HCT116 (cell line): ENCODE results near the gene PRRX1. TPM values are rescaled to one million over a fixed set of nuclear protein-coding genes. Genes with fewer than 3 reads are reported as not detected.

ENCODE experiments used
- ATAC-seq: fragments of 200-7000 bp; cut with Tn5 transposase; 2 replicates; pipeline ENCODE4 v1.9.1; 2020; ENCODE audit warnings: mild to moderate bottlenecking, moderate library complexity
- BruUV-seq: library from RNA; stranded (reverse); fragments of 400-500 nt; replicated peaks from 2 replicates; lab custom pipeline; 2021; lab: Mats Ljungman, UMichigan
- CTCF ChIA-PET: fragments of 300-600 bp; sonication (Branson Sonifier 250); formaldehyde crosslinking; loops from one replicate; lab custom pipeline; 2021; ENCODE audit warnings: antibody characterized with exemption; lab: Charles Lee
- POLR2A ChIA-PET: fragments of 300-600, 350-600 bp; sonication (Branson Sonifier 250); formaldehyde crosslinking; loops from one replicate; lab custom pipeline; 2021; ENCODE audit warnings: antibody characterized with exemption; lab: Charles Lee
- RAD21 ChIA-PET, 2 experiments: fragments of 300-600 bp; sonication (Branson Sonifier 250); formaldehyde crosslinking; loops; one replicate each; lab custom pipeline; 2023; ENCODE audit warnings: low total read pairs in 2 of 2; ENCODE audit not compliant: uncharacterized antibody in 2 of 2, unreplicated experiment in 2 of 2, low non-redundant PET in 1 of 2; lab: Charles Lee
- DNase-seq: peaks from one replicate; pipeline ENCODE4 v3.0.0-alpha.2; 2010; ENCODE audit warnings: low read depth, low spot score
- H2AFZ ChIP-seq: fragments of 200-600 bp; shearing (Covaris generic), sonication (generic); 2 replicates; pipeline ENCODE4 v1.6.1; 2017; ENCODE audit warnings: low read depth, mixed run types, mixed read lengths, antibody characterized with exemption, low read length; ENCODE audit not compliant: poor library complexity, severe bottlenecking
- H3K27ac ChIP-seq: 2 replicates; pipeline ENCODE4 v1.5.1; 2012; ENCODE audit warnings: low read depth, low read length
- H3K27me3 ChIP-seq: fragments of 200-600 bp; sonication (generic); 2 replicates; pipeline ENCODE4 v1.6.1; 2016; ENCODE audit warnings: mixed run types, low read length, mixed read lengths; ENCODE audit not compliant: insufficient read depth
- H3K36me3 ChIP-seq, 2 experiments: fragments of 200-500 bp in 1 of 2; fragments of 200-600 bp in 1 of 2; sonication (Bioruptor generic) in 1 of 2; sonication (generic) in 1 of 2; 2 replicates each; pipeline versions ENCODE4 v1.5.1 to v1.6.1; 2014 to 2016; ENCODE audit warnings: low read length in 2 of 2, inconsistent platforms in 1 of 2, mixed read lengths in 1 of 2, mixed run types in 1 of 2; ENCODE audit not compliant: insufficient read depth in 2 of 2, control insufficient read depth in 1 of 2
- H3K4me1 ChIP-seq, 2 experiments: fragments of 200-600 bp in 1 of 2; sonication (generic) in 1 of 2; 2 replicates each; pipeline versions ENCODE4 v1.5.1 to v1.6.1; 2012 to 2017; ENCODE audit warnings: low read length in 2 of 2, inconsistent platforms in 1 of 2, mild to moderate bottlenecking in 1 of 2, mixed read lengths in 1 of 2, mixed run types in 1 of 2, moderate library complexity in 1 of 2; ENCODE audit not compliant: insufficient read depth in 2 of 2, control insufficient read depth in 1 of 2
- H3K4me2 ChIP-seq: fragments of 200-600 bp; sonication (generic); 2 replicates; pipeline ENCODE4 v1.6.1; 2017; ENCODE audit warnings: mixed run types, low read length, mixed read lengths
- H3K4me3 ChIP-seq, 2 experiments: fragments of 200-600 bp in 1 of 2; sonication (generic) in 1 of 2; replicated peaks in 1 of 2; 2 replicates each; pipeline ENCODE4 v1.5.1; 2011 to 2016; ENCODE audit warnings: low read length in 2 of 2, control low read depth in 1 of 2, low read depth in 1 of 2, mild to moderate bottlenecking in 1 of 2, mixed read lengths in 1 of 2, mixed run types in 1 of 2
- H3K79me2 ChIP-seq: fragments of 200-600 bp; sonication (generic); 2 replicates; pipeline ENCODE4 v1.6.1; 2017; ENCODE audit warnings: mild to moderate bottlenecking, mixed run types, low read length, moderate library complexity, mixed read lengths; ENCODE audit not compliant: insufficient read depth
- H3K9ac ChIP-seq: fragments of 200-600 bp; sonication (generic); 2 replicates; pipeline ENCODE4 v1.6.1; 2016; ENCODE audit warnings: low read length, mixed read lengths
- H3K9me2 ChIP-seq: fragments of 200-600 bp; sonication (generic), shearing (Covaris generic); 2 replicates; pipeline ENCODE4 v1.6.1; 2017; ENCODE audit warnings: mixed run types, mild to moderate bottlenecking, moderate library complexity; ENCODE audit not compliant: insufficient read depth
- H3K9me3 ChIP-seq, 2 experiments: fragments of 200-500 bp in 1 of 2; fragments of 200-600 bp in 1 of 2; sonication (Bioruptor generic) in 1 of 2; sonication (generic) in 1 of 2; 2 replicates each; pipeline ENCODE4 v1.6.1; 2014 to 2017; ENCODE audit warnings: low read length in 2 of 2, mixed read lengths in 2 of 2, inconsistent platforms in 1 of 2, low read depth in 1 of 2, mild to moderate bottlenecking in 1 of 2, mixed run types in 1 of 2, moderate library complexity in 1 of 2; ENCODE audit not compliant: control insufficient read depth in 1 of 2, insufficient read depth in 1 of 2
- H4K20me1 ChIP-seq: fragments of 200-600 bp; sonication (generic), shearing (Covaris generic); 2 replicates; pipeline ENCODE4 v1.6.1; 2017; ENCODE audit warnings: mixed run types, mild to moderate bottlenecking, moderate library complexity; ENCODE audit not compliant: insufficient read depth
- CBX3 ChIP-seq: IDR thresholded peaks from 2 replicates; pipeline ENCODE4 v1.6.1; 2012; ENCODE audit warnings: low read depth
- EGR1 ChIP-seq: IDR thresholded peaks from 2 replicates; pipeline ENCODE4 v1.6.1; 2012; ENCODE audit warnings: low read depth
- EZH2 ChIP-seq: fragments of 200-600 bp; sonication (generic); IDR thresholded peaks from 2 replicates; pipeline ENCODE4 v1.6.1; 2017; ENCODE audit warnings: antibody characterized with exemption, mixed run types
- EZH2phosphoT487 ChIP-seq: fragments of 200-600 bp; IDR thresholded peaks from 2 replicates; pipeline ENCODE4 v1.6.1; 2018; ENCODE audit warnings: antibody characterized with exemption, borderline replicate concordance
- FOSL1 ChIP-seq: IDR thresholded peaks from 2 replicates; pipeline ENCODE4 v1.6.1; 2012; ENCODE audit warnings: low read depth
- JUND ChIP-seq: IDR thresholded peaks from 2 replicates; pipeline ENCODE4 v1.6.1; 2012
- POLR2A ChIP-seq: IDR thresholded peaks from 2 replicates; pipeline ENCODE4 v1.7.0; 2011; ENCODE audit warnings: borderline replicate concordance; ENCODE audit not compliant: insufficient read depth, insufficient read length; ENCODE audit errors: extremely low read depth
- SIN3A ChIP-seq: IDR thresholded peaks from 2 replicates; pipeline ENCODE4 v1.6.1; 2012; ENCODE audit warnings: low read depth
- SP1 ChIP-seq: IDR thresholded peaks from 2 replicates; pipeline ENCODE4 v1.6.1; 2012; ENCODE audit warnings: low read depth
- SRF ChIP-seq: IDR thresholded peaks from 2 replicates; pipeline ENCODE4 v1.6.1; 2012; ENCODE audit warnings: low read depth
- TCF7L2 ChIP-seq: IDR thresholded peaks from 2 replicates; pipeline ENCODE4 v1.7.0; 2011; ENCODE audit warnings: borderline replicate concordance, inconsistent platforms; ENCODE audit not compliant: insufficient read depth, insufficient read length; ENCODE audit errors: extremely low read depth
- ZFX ChIP-seq: fragments of 450-650 bp; IDR thresholded peaks from 2 replicates; pipeline ENCODE4 v1.6.1; 2017
- intact Hi-C: fragments of 100-400 bp; cut with micrococcal nuclease; formaldehyde crosslinking; loops from 2 replicates; pipeline ENCODE4 v1.10.0; 2022
- total RNA-seq: library from RNA; stranded (reverse); gene quantifications from one replicate; pipeline ENCODE4 v1.2.1, GENCODE V29; 2021; ENCODE audit not compliant: unreplicated experiment
- TF ChIP-seq, protein P1 (sequence below): IDR thresholded peaks from 2 replicates; pipeline ENCODE4 v1.6.1; 2011; ENCODE audit warnings: mild to moderate bottlenecking, low read length, moderate library complexity; ENCODE audit not compliant: insufficient replicate concordance; ENCODE audit errors: extremely low read depth
- TF ChIP-seq, protein P2 (sequence below): IDR thresholded peaks from 2 replicates; pipeline ENCODE4 v1.6.1; 2012
- TF ChIP-seq, protein P3 (sequence below), 3 experiments: fragments of 200-600 bp in 1 of 3; sonication (generic) in 1 of 3; IDR thresholded peaks in 2 of 3; conservative IDR thresholded peaks in 1 of 3; 2 replicates each; pipeline ENCODE4 v1.5.1; 2012 to 2017; ENCODE audit warnings: low read depth in 2 of 3, low read length in 2 of 3, antibody characterized with exemption in 1 of 3, borderline replicate concordance in 1 of 3, control low read depth in 1 of 3, mild to moderate bottlenecking in 1 of 3, mixed read lengths in 1 of 3, mixed run types in 1 of 3, moderate library complexity in 1 of 3; ENCODE audit not compliant: insufficient read depth in 1 of 3

Gene PRRX1
- total RNA-seq, 1 experiment from 2014 or later = 0.37 TPM

GRCh38 chr1:170697316-170697715 is 33.4 kb downstream of the PRRX1 start:
- ChIA-PET CTCF (interaction anchor here (2.0 kb wide), 1 partner anchor 8 kb away, joined by 8 read pairs; no protein-coding TSS in a partner anchor), POLR2A (no interaction called here)
- no peak overlapping the region for H3K4me3 ChIP-seq

More at GRCh38 chr1:170697316-170697715, 33.4 kb downstream of the PRRX1 start:
- no peak for DNase-seq
- H3K36me3 ChIP-seq = no peaks in the 10 kb centered on the region
- H3K9ac ChIP-seq = no peak overlapping the region
- H3K27ac ChIP-seq = no peak overlapping the region
- no peaks in the 10 kb centered on the region for H3K27me3 ChIP-seq
- intact Hi-C loops = no loop called here
- H2AFZ ChIP-seq = no peak overlapping the region
- H3K9me2 ChIP-seq = no peaks in the 10 kb centered on the region
- H3K4me2 ChIP-seq = no peak overlapping the region
- RAD21 ChIA-PET = no interaction called here
- no peaks in the 10 kb centered on the region for H3K79me2 ChIP-seq
- ATAC-seq = no peak
- H4K20me1 ChIP-seq = no peaks in the 10 kb centered on the region
- no peaks in the 10 kb centered on the region for H3K4me1 ChIP-seq
- no TSS peak for BruUV-seq
- TF ChIP-seq, protein P1, sequence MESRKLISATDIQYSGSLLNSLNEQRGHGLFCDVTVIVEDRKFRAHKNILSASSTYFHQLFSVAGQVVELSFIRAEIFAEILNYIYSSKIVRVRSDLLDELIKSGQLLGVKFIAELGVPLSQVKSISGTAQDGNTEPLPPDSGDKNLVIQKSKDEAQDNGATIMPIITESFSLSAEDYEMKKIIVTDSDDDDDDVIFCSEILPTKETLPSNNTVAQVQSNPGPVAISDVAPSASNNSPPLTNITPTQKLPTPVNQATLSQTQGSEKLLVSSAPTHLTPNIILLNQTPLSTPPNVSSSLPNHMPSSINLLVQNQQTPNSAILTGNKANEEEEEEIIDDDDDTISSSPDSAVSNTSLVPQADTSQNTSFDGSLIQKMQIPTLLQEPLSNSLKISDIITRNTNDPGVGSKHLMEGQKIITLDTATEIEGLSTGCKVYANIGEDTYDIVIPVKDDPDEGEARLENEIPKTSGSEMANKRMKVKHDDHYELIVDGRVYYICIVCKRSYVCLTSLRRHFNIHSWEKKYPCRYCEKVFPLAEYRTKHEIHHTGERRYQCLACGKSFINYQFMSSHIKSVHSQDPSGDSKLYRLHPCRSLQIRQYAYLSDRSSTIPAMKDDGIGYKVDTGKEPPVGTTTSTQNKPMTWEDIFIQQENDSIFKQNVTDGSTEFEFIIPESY = no peak
- no peak for TF ChIP-seq CBX3
- no peak for TF ChIP-seq SIN3A
- no peak for TF ChIP-seq SP1
- TF ChIP-seq SRF = no peak
- no peak for TF ChIP-seq JUND
- TF ChIP-seq EZH2 = no peak
- TF ChIP-seq, protein P2, sequence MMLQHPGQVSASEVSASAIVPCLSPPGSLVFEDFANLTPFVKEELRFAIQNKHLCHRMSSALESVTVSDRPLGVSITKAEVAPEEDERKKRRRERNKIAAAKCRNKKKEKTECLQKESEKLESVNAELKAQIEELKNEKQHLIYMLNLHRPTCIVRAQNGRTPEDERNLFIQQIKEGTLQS = no peak
- no peak for TF ChIP-seq EZH2phosphoT487
- TF ChIP-seq ZFX = no peak
- TF ChIP-seq POLR2A = no peak
- no peak for TF ChIP-seq EGR1
- TF ChIP-seq TCF7L2 = no peak
- no peak for TF ChIP-seq FOSL1
- TF ChIP-seq, protein P3, sequence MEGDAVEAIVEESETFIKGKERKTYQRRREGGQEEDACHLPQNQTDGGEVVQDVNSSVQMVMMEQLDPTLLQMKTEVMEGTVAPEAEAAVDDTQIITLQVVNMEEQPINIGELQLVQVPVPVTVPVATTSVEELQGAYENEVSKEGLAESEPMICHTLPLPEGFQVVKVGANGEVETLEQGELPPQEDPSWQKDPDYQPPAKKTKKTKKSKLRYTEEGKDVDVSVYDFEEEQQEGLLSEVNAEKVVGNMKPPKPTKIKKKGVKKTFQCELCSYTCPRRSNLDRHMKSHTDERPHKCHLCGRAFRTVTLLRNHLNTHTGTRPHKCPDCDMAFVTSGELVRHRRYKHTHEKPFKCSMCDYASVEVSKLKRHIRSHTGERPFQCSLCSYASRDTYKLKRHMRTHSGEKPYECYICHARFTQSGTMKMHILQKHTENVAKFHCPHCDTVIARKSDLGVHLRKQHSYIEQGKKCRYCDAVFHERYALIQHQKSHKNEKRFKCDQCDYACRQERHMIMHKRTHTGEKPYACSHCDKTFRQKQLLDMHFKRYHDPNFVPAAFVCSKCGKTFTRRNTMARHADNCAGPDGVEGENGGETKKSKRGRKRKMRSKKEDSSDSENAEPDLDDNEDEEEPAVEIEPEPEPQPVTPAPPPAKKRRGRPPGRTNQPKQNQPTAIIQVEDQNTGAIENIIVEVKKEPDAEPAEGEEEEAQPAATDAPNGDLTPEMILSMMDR (IDR thresholded peaks at IDR 0.05 in 2 of 3, conservative IDR thresholded peaks at IDR 0.05 in 1 of 3; ENCODE audit: borderline replicate concordance in 1 of 3, insufficient read depth in 1 of 3, low read depth in 2 of 3, low read length in 2 of 3) = no peak
- H3K9me3 ChIP-seq = no peaks in the 10 kb centered on the region
